Panc1 (cell line): ENCODE results near the gene SCYL3. TPM values are rescaled to one million over a fixed set of nuclear protein-coding genes. Genes with fewer than 3 reads are reported as not detected.
"Not testable (repeated sequence)": the region's sequence is repeated elsewhere in the genome, so short reads cannot be mapped to it uniquely, and the experiment has no call there.

Experiments used
- ATAC-seq: fragments of 200-7000 bp; cut with Tn5 transposase; 2 replicates; pipeline ENCODE4 v1.9.1; 2020; ENCODE audit warnings: mild to moderate bottlenecking, moderate library complexity
- BruUV-seq: library from RNA; stranded (reverse); fragments of 400-500 nt; replicated peaks from 2 replicates; lab custom pipeline; 2021; lab: Mats Ljungman, UMichigan
- CTCF ChIA-PET: fragments of 300-600 bp; sonication (Branson Sonifier 250); formaldehyde crosslinking; loops from one replicate; lab custom pipeline; 2022; ENCODE audit warnings: antibody characterized with exemption; lab: Charles Lee
- POLR2A ChIA-PET: fragments of 300-600 bp; sonication (Branson Sonifier 250); formaldehyde crosslinking; loops from one replicate; lab custom pipeline; 2022; ENCODE audit warnings: antibody characterized with exemption; lab: Charles Lee
- DNase-seq: peaks from one replicate; pipeline ENCODE4 v3.0.0-alpha.2; 2010; ENCODE audit warnings: low read depth, low spot score
- H3K27ac ChIP-seq: 2 replicates; pipeline ENCODE4 v1.5.1; 2011; ENCODE audit warnings: mild to moderate bottlenecking, low read length, inconsistent platforms
- H3K27me3 ChIP-seq: fragments of 200-500 bp; sonication (Bioruptor generic); 2 replicates; pipeline ENCODE4 v1.6.0; 2014; ENCODE audit warnings: low read length, inconsistent platforms; ENCODE audit not compliant: control insufficient read depth, insufficient read depth
- H3K36me3 ChIP-seq: fragments of 200-500 bp; sonication (Bioruptor generic); 2 replicates; pipeline ENCODE4 v1.5.1; 2014; ENCODE audit warnings: inconsistent platforms, mild to moderate bottlenecking, low read length, moderate library complexity; ENCODE audit not compliant: control insufficient read depth, insufficient read depth
- H3K4me1 ChIP-seq: 2 replicates; pipeline ENCODE4 v1.5.1; 2011; ENCODE audit warnings: inconsistent platforms, mild to moderate bottlenecking, low read length, moderate library complexity; ENCODE audit not compliant: control insufficient read depth, insufficient read depth
- H3K4me3 ChIP-seq, 2 experiments: 2 replicates each; pipeline ENCODE4 v1.5.1; 2011 to 2012; ENCODE audit warnings: low read depth in 2 of 2, low read length in 2 of 2, mild to moderate bottlenecking in 2 of 2, inconsistent platforms in 1 of 2, moderate library complexity in 1 of 2
- H3K9me3 ChIP-seq: fragments of 200-500 bp; sonication (Bioruptor generic); 2 replicates; pipeline ENCODE4 v1.5.1; 2014; ENCODE audit warnings: low read depth, mild to moderate bottlenecking, inconsistent platforms, low read length, moderate library complexity; ENCODE audit not compliant: control insufficient read depth, insufficient read depth
- CTCF ChIP-seq: fragments of 450-650 bp; IDR thresholded peaks from 2 replicates; pipeline ENCODE4 v1.5.1; 2017; ENCODE audit warnings: mild to moderate bottlenecking
- POLR2AphosphoS5 ChIP-seq: IDR thresholded peaks from 2 replicates; pipeline ENCODE4 v1.6.1; 2012; ENCODE audit warnings: mild to moderate bottlenecking, low read depth, low read length, moderate library complexity
- REST ChIP-seq, 2 experiments: IDR thresholded peaks; 2 replicates each; pipeline ENCODE4 v1.6.1; 2011 to 2012; ENCODE audit warnings: low read depth in 2 of 2, control low read depth in 1 of 2, low read length in 1 of 2, mild to moderate bottlenecking in 1 of 2, moderate library complexity in 1 of 2; ENCODE audit not compliant: insufficient read depth in 1 of 2
- SIN3A ChIP-seq: IDR thresholded peaks from 2 replicates; pipeline ENCODE4 v1.6.1; 2012; ENCODE audit warnings: low read depth, mild to moderate bottlenecking, low read length, moderate library complexity, borderline replicate concordance; ENCODE audit not compliant: insufficient read depth
- TCF7L2 ChIP-seq: IDR thresholded peaks from 2 replicates; pipeline ENCODE4 v1.6.1; 2011; ENCODE audit warnings: mild to moderate bottlenecking, low read depth, low read length, inconsistent platforms
- in situ Hi-C: cut with HindIII; loops from 2 replicates; pipeline ENCODE4 v1.10.0; 2016; ENCODE audit warnings: low sequenced_read_pairs, low pct_unique_long_range_greater_than_20kb
- intact Hi-C: fragments of 100-400 bp; cut with micrococcal nuclease; formaldehyde crosslinking; loops from one replicate; pipeline ENCODE4 v1.10.0; 2022; ENCODE audit not compliant: unreplicated experiment
- total RNA-seq: library from RNA; stranded (reverse); gene quantifications from one replicate; pipeline ENCODE4 v1.2.1, GENCODE V29; 2021; ENCODE audit not compliant: unreplicated experiment

Gene SCYL3
- total RNA-seq, 1 experiment from 2014 or later, result 7.8 TPM

- Histone ChIP-seq H3K4me3 (no peak overlapping the region), H3K36me3 (peaks cover 2% of the 10 kb centered on the region; the same call in 1 of the 2 replicates), H3K27ac (no peak overlapping the region), H3K4me1 (no peaks in the 10 kb centered on the region), H3K27me3 (no peaks in the 10 kb centered on the region), H3K9me3 (no peaks in the 10 kb centered on the region; the same call in 1 of the 2 replicates)
- TF ChIP-seq REST (IDR thresholded peaks at IDR 0.05; ENCODE audit: insufficient read depth in 1 of 2, low read depth in 2 of 2, low read length in 1 of 2) (no peak), SIN3A (no peak), POLR2AphosphoS5 (no peak), TCF7L2 (no peak), CTCF (no peak)
- CTCF ChIA-PET, result no interaction called here
- POLR2A ChIA-PET, result no interaction called here
- in situ Hi-C loops, result no loop called here
- intact Hi-C loops, result no loop called here
- DNase-seq (no peak), ATAC-seq (no peak)
- BruUV-seq, result no TSS peak
Observed at GRCh38 chr1:169812131-169812530, 81.6 kb downstream of the SCYL3 start.

- DNase-seq, in situ Hi-C loops, intact Hi-C loops, H3K27me3 ChIP-seq, CTCF ChIA-PET, H3K9me3 ChIP-seq, H3K4me1 ChIP-seq, POLR2A ChIA-PET, H3K27ac ChIP-seq, BruUV-seq, H3K4me3 ChIP-seq, H3K36me3 ChIP-seq, ATAC-seq: not testable (repeated sequence)
Observed at GRCh38 chr1:169811418-169812035, 82.2 kb downstream of the SCYL3 start.
